Activated CD4-positive, alpha-beta T cell treated with anti-CD3 and anti-CD28 coated beads, Interleukin-10, Interleukin-2, amounts not matched to agents 100 ng/mL and 50 ng/mL, durations not matched to agents 16 hours and 8 hours (primary cell): Measurements from ENCODE around the gene TBC1D3B.
"Not testable (repeated sequence)": the region's sequence is repeated elsewhere in the genome, so short reads cannot be mapped to it uniquely, and the experiment has no call there.

ENCODE experiments used
- DNase-seq: peaks from one replicate; pipeline ENCODE4 v3.0.0-alpha.2; 2020

Gene TBC1D3B

GRCh38 chr17:36127199-36127893, 49.1 kb downstream of the TBC1D3B start:
- DNase-seq = no peak

GRCh38 chr17:36124879-36125824, 51.3 kb downstream of the TBC1D3B start:
- DNase-seq = no peak

- no peak for DNase-seq
These were observed 53.0 kb downstream of the TBC1D3B start for GRCh38 chr17:36123431-36123830.

- DNase-seq = not testable (repeated sequence)
These were observed 55.3 kb downstream of the TBC1D3B start for GRCh38 chr17:36121099-36121498.

- DNase-seq = peak; percentile 37
These were observed 56.2 kb downstream of the TBC1D3B start for GRCh38 chr17:36120221-36120620.

- DNase-seq = no peak
These were observed 57.7 kb downstream of the TBC1D3B start for GRCh38 chr17:36118477-36119353.

- peak; percentile 78 for DNase-seq
These were observed 58.7 kb downstream of the TBC1D3B start for GRCh38 chr17:36117505-36118382.
